IMR-90 (cell line): ENCODE results near the gene FOXP1. TPM values are rescaled to one million over a fixed set of nuclear protein-coding genes. Genes with fewer than 3 reads are reported as not detected.

Source experiments
- ATAC-seq: fragments of 200-7000 bp; cut with Tn5 transposase; 2 replicates; pipeline ENCODE4 v1.9.1; 2020; ENCODE audit warnings: low read depth, mild to moderate bottlenecking, moderate library complexity
- BruUV-seq: library from RNA; stranded (reverse); fragments of 400-500 nt; replicated peaks from 2 replicates; lab custom pipeline; 2021; lab: Mats Ljungman, UMichigan
- CTCF ChIA-PET: fragments of 300-600 bp; formaldehyde crosslinking; extraction: SDS; loops from one replicate; lab custom pipeline; 2021; ENCODE audit warnings: antibody characterized with exemption; lab: Yijun Ruan, JAX
- POLR2A ChIA-PET: fragments of 300-600 bp; sonication (Branson Sonifier 250); formaldehyde crosslinking; loops from one replicate; lab custom pipeline; 2022; ENCODE audit warnings: antibody characterized with exemption; ENCODE audit not compliant: unreplicated experiment; lab: Charles Lee
- DNase-seq: peaks from one replicate; pipeline ENCODE4 v3.0.0; 2013
- H2AFZ ChIP-seq: replicated peaks from 2 replicates; pipeline ENCODE3; 2013; ENCODE audit warnings: low read length, mild to moderate bottlenecking; ENCODE audit not compliant: poor library complexity
- H2AK5ac ChIP-seq: 2 replicates; pipeline ENCODE4 v1.6.1; 2013; ENCODE audit warnings: low read depth, low read length, inconsistent platforms
- H2AK9ac ChIP-seq: replicated peaks from 2 replicates; pipeline ENCODE3; 2013; ENCODE audit warnings: mild to moderate bottlenecking, low read depth, low read length, moderate library complexity; ENCODE audit not compliant: poor library complexity
- H2BK120ac ChIP-seq: 2 replicates; pipeline ENCODE4 v1.6.1; 2013; ENCODE audit warnings: low read depth, low read length, inconsistent platforms
- H2BK15ac ChIP-seq: 3 replicates; pipeline ENCODE4 v1.6.1; 2013; ENCODE audit warnings: low read depth, low read length, inconsistent platforms
- H2BK20ac ChIP-seq: 2 replicates; pipeline ENCODE4 v1.6.1; 2013; ENCODE audit warnings: low read depth, mild to moderate bottlenecking, inconsistent platforms, low read length, moderate library complexity
- H2BK5ac ChIP-seq: 2 replicates; pipeline ENCODE4 v1.6.1; 2013; ENCODE audit warnings: mild to moderate bottlenecking, low read depth, low read length, inconsistent platforms; ENCODE audit not compliant: poor library complexity, severe bottlenecking
- H3K14ac ChIP-seq: replicated peaks from 2 replicates; pipeline ENCODE4 v1.6.1; 2013; ENCODE audit warnings: low read depth, low read length, inconsistent platforms
- H3K18ac ChIP-seq: 2 replicates; pipeline ENCODE4 v1.6.1; 2013; ENCODE audit warnings: low read depth, low read length, control low read depth
- H3K23ac ChIP-seq: 2 replicates; pipeline ENCODE4 v1.6.1; 2013; ENCODE audit warnings: low read depth, low read length, inconsistent platforms
- H3K27ac ChIP-seq: 2 replicates; pipeline ENCODE4 v1.5.1; 2013; ENCODE audit warnings: mild to moderate bottlenecking, control low read depth, low read length; ENCODE audit not compliant: insufficient read depth
- H3K27me3 ChIP-seq: 2 replicates; pipeline ENCODE4 v1.6.1; 2013; ENCODE audit warnings: low read length; ENCODE audit not compliant: control insufficient read depth, insufficient read depth
- H3K36me3 ChIP-seq: 2 replicates; pipeline ENCODE4 v1.6.1; 2013; ENCODE audit warnings: low read length, mixed read lengths; ENCODE audit not compliant: control insufficient read depth, insufficient read depth
- H3K4ac ChIP-seq: 2 replicates; pipeline ENCODE4 v1.6.1; 2013; ENCODE audit warnings: low read depth, low read length, inconsistent platforms
- H3K4me1 ChIP-seq: 2 replicates; pipeline ENCODE4 v1.6.1; 2013; ENCODE audit warnings: low read length, mixed read lengths; ENCODE audit not compliant: control insufficient read depth, insufficient read depth
- H3K4me2 ChIP-seq: 2 replicates; pipeline ENCODE4 v1.6.1; 2013; ENCODE audit warnings: low read depth, mild to moderate bottlenecking, control low read depth, low read length, moderate library complexity
- H3K4me3 ChIP-seq: 2 replicates; pipeline ENCODE4 v1.5.1; 2013; ENCODE audit warnings: low read depth, mild to moderate bottlenecking, control low read depth, low read length, moderate library complexity; ENCODE audit not compliant: insufficient read depth
- H3K56ac ChIP-seq: 2 replicates; pipeline ENCODE4 v1.6.1; 2013; ENCODE audit warnings: low read length, inconsistent platforms; ENCODE audit not compliant: insufficient read depth; ENCODE audit errors: extremely low read depth
- H3K79me1 ChIP-seq, 2 experiments: 2 replicates each; pipeline ENCODE4 v1.6.1; 2013; ENCODE audit warnings: low read length in 2 of 2, inconsistent platforms in 1 of 2, low read depth in 1 of 2
- H3K9ac ChIP-seq: 2 replicates; pipeline ENCODE4 v1.6.1; 2013; ENCODE audit warnings: low read depth, low read length, control low read depth
- H3K9me1 ChIP-seq: 2 replicates; pipeline ENCODE4 v1.6.1; 2013; ENCODE audit warnings: low read length, inconsistent platforms; ENCODE audit not compliant: insufficient read depth
- H3K9me3 ChIP-seq: 2 replicates; pipeline ENCODE4 v1.6.1; 2013; ENCODE audit warnings: low read length; ENCODE audit not compliant: control insufficient read depth, insufficient read depth
- H4K20me1 ChIP-seq: 2 replicates; pipeline ENCODE4 v1.6.1; 2013; ENCODE audit warnings: low read length, inconsistent platforms; ENCODE audit not compliant: insufficient read depth
- H4K5ac ChIP-seq: 2 replicates; pipeline ENCODE4 v1.6.1; 2013; ENCODE audit warnings: mild to moderate bottlenecking, low read depth, low read length, control low read depth
- H4K8ac ChIP-seq, 2 experiments: 2 replicates each; pipeline ENCODE4 v1.6.1; 2013; ENCODE audit warnings: low read depth in 2 of 2, low read length in 2 of 2, control low read depth in 1 of 2, inconsistent platforms in 1 of 2
- H4K91ac ChIP-seq: 2 replicates; pipeline ENCODE4 v1.6.1; 2013; ENCODE audit warnings: low read depth, low read length, inconsistent platforms; ENCODE audit not compliant: insufficient read depth
- FOS ChIP-seq: fragments of 150-350 bp; IDR thresholded peaks from 2 replicates; pipeline ENCODE4 v1.6.1; 2016; ENCODE audit warnings: low read depth, low read length
- RAD21 ChIP-seq: IDR thresholded peaks from 2 replicates; pipeline ENCODE4 v1.6.1; 2012; ENCODE audit warnings: low read length, improper control_type of control experiment
- RCOR1 ChIP-seq: IDR thresholded peaks from 2 replicates; pipeline ENCODE4 v1.6.1; 2012; ENCODE audit warnings: mild to moderate bottlenecking, low read length, improper control_type of control experiment; ENCODE audit not compliant: insufficient replicate concordance
- RFX5 ChIP-seq: IDR thresholded peaks from 2 replicates; pipeline ENCODE4 v1.8.0; 2012; ENCODE audit warnings: low read depth, mild to moderate bottlenecking, low read length, moderate library complexity
- WGBS, 2 experiments: methylation state at CpG; one replicate each; pipeline versions ENCODE4 v1.1.5 to v1.1.7; 2013; ENCODE audit warnings: missing lambda C conversion rate in 2 of 2; ENCODE audit not compliant: insufficient read length in 1 of 2; ENCODE audit errors: extremely low coverage in 2 of 2; 5-methylcytosine and 5-hydroxymethylcytosine counted together
- dilution Hi-C: fragments of 300-500 bp; cut with HindIII; formaldehyde crosslinking; loops from one replicate; pipeline ENCODE4 v1.14.3; 2018; ENCODE audit warnings: low sequenced_read_pairs; ENCODE audit not compliant: unreplicated experiment
- in situ Hi-C: fragments of 300-500 bp; cut with MboI; formaldehyde crosslinking; loops from 3 replicates; pipeline ENCODE4 v1.14.3; 2019; ENCODE audit warnings: low sequenced_read_pairs, inconsistent platforms, mixed read lengths
- intact Hi-C: fragments of 100-400 bp; cut with micrococcal nuclease; formaldehyde crosslinking; loops from 2 replicates; pipeline ENCODE4 v1.10.0; 2022
- polyA plus RNA-seq, 3 experiments: library from polyadenylated mRNA; depleted of rRNA; stranded (reverse); fragments of >200 nt; gene quantifications; 2 replicates each; pipeline ENCODE4 v1.2.3, GENCODE V29; 2012; ENCODE audit warnings: low replicate concordance in 1 of 3
- total RNA-seq: library from RNA; depleted of rRNA; stranded (reverse); fragments of >200 nt; gene quantifications from 2 replicates; pipeline ENCODE4 v1.2.3, GENCODE V29; 2012

The FOXP1 gene
- total and polyA plus RNA-seq, 2 of the 4 experiments (the other 2 are of a cell fraction): 37.0 to 132 TPM

DNA sequence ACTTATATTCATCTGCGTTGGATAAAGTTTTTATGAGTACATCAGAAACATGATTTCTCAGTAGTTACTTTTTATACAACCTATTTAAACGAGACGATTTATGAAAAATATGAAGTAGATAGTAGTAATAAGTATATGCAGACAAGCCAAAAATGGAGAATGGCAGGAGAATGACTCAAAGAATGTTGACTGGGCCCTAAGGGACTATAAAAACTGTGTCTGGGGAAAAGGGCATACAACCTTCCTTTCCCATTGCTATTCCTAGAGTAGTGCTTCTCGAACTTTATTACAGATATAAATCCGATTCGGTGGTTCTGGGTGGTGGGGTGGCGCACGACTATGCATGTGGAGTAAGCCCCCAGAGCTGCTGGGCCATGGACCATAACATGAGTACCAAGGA is 558.5 kb downstream of the FOXP1 start:
- DNase-seq (no peak), ATAC-seq (0 out of 2 replicates have a peak, but pooled peaks have one; percentile 35)
- no peak overlapping the region for H2AFZ ChIP-seq
- 92% methylated on average over 5 of the region's 8 CpGs; no CpG with 5 or more reads in 1 of the 2 experiments for whole genome bisulfite sequencing, 2 experiments
- no TSS peak for BruUV-seq
- peaks cover 24% of the 10 kb centered on the region for H4K20me1 ChIP-seq
- H4K91ac ChIP-seq: no peak overlapping the region
- no peak overlapping the region for H2AK5ac ChIP-seq
- H3K9me3 ChIP-seq: no peaks in the 10 kb centered on the region
- in situ Hi-C loops: no loop called here
- H2BK15ac ChIP-seq: no peak overlapping the region
- H3K4ac ChIP-seq: no peak overlapping the region
- H3K14ac ChIP-seq: no peak overlapping the region
- dilution Hi-C loops: no loop called here
- TF ChIP-seq FOS (no peak), RFX5 (no peak), RCOR1 (no peak), RAD21 (no peak)
- H2AK9ac ChIP-seq: no peak overlapping the region
- H3K4me2 ChIP-seq: no peak overlapping the region
- ChIA-PET POLR2A (no interaction called here), CTCF (no interaction called here)
- H3K56ac ChIP-seq: no peak overlapping the region
- H3K18ac ChIP-seq: no peak overlapping the region
- H3K23ac ChIP-seq: no peak overlapping the region
- no peak overlapping the region for H2BK5ac ChIP-seq
- H2BK120ac ChIP-seq: no peak overlapping the region
- peaks cover 6% of the 10 kb centered on the region for H3K4me1 ChIP-seq
- H4K8ac ChIP-seq: no peak overlapping the region
- H3K36me3 ChIP-seq: peaks cover 23% of the 10 kb centered on the region
- H2BK20ac ChIP-seq: no peak overlapping the region
- peaks cover 56 to 80% of the 10 kb centered on the region in 2 experiments for H3K79me1 ChIP-seq
- intact Hi-C loops: no loop called here
- H3K27me3 ChIP-seq: no peaks in the 10 kb centered on the region
- peaks cover 4% of the 10 kb centered on the region for H3K9me1 ChIP-seq
- no peak overlapping the region for H4K5ac ChIP-seq
- H3K4me3 ChIP-seq: no peak overlapping the region
- H3K27ac ChIP-seq: no peak overlapping the region
- no peak overlapping the region for H3K9ac ChIP-seq
